Activated T-helper 17 cell treated with anti-CD3 and anti-CD28 coated beads, Interleukin-2, amount 50 U/mL, for 72 hours (primary cell): ENCODE data around the gene ADK. TPM values are rescaled to one million over a fixed set of nuclear protein-coding genes. Genes with fewer than 3 reads are reported as not detected.

ENCODE experiments used
- ATAC-seq: fragments of 150-1000 bp; cut with Tn5 transposase; replicated peaks from 2 replicates; pipeline ENCODE4 v1.10.0; 2021; ENCODE audit warnings: mild to moderate bottlenecking, moderate library complexity
- H3K27ac Mint-ChIP-seq: one replicate; pipeline ENCODE4 v1.8.0; 2022; ENCODE audit warnings: mixed read lengths
- H3K27me3 Mint-ChIP-seq: one replicate; pipeline ENCODE4 v1.8.0; 2022; ENCODE audit warnings: mixed read lengths
- H3K36me3 Mint-ChIP-seq: one replicate; pipeline ENCODE4 v1.8.0; 2022; ENCODE audit warnings: low read depth, mild to moderate bottlenecking, mixed read lengths
- H3K4me1 Mint-ChIP-seq: one replicate; pipeline ENCODE4 v1.8.0; 2022; ENCODE audit warnings: mixed read lengths
- H3K4me3 Mint-ChIP-seq: one replicate; pipeline ENCODE4 v1.8.0; 2022; ENCODE audit warnings: mild to moderate bottlenecking, mixed read lengths
- H3K9me3 Mint-ChIP-seq: one replicate; pipeline ENCODE4 v1.8.0; 2022; ENCODE audit warnings: mixed read lengths
- total RNA-seq, 2 donors: library from RNA; stranded (reverse); gene quantifications; one replicate each; pipeline ENCODE4 v1.2.3, GENCODE V29; 2022

The ADK gene
- total RNA-seq, 2 donors from 2014 or later = 51.4 to 72.1 TPM

DNA sequence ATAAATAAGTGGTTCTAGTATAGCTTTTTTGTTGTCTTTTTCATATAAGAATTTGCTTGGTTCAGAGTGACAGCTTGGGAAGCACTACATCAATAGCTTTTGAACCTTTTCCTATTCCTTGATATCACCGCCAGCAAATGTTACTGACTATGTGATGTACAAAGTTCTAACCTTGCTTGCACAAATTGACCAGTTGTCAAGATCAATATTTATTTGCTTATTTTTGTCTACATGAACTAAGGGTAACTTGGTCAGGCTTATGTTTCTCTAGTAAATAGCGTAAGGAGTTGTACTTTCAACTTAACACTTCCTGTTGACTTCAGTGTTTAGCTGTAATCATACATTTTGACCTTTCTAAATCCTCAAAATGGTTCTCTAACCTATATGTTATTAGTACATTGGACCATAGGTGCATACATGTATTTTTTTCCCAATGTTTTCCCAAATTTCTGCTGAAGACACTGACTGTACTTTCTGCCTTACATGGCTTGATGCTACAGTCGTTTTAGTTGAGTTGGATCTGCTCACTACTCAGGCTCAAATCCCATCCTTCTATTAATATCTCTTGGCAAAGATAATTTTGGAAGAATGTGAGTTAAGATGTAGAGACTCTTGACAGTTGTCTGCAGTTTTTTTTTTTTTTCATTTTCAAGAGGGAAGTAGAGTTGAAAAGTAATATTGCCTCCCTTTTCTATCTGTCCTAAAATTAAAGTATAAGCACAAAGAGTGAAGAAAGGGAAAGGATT is 436.3 kb downstream of the ADK start:
- Mint-ChIP-seq H3K9me3 (no peaks in the 10 kb centered on the region), H3K36me3 (peaks cover 6% of the 10 kb centered on the region), H3K4me3 (peak overlapping the region; percentile 89), H3K4me1 (peaks cover 43% of the 10 kb centered on the region), H3K27ac (peak overlapping the region; percentile 98), H3K27me3 (no peaks in the 10 kb centered on the region)
- no peak for ATAC-seq

DNA sequence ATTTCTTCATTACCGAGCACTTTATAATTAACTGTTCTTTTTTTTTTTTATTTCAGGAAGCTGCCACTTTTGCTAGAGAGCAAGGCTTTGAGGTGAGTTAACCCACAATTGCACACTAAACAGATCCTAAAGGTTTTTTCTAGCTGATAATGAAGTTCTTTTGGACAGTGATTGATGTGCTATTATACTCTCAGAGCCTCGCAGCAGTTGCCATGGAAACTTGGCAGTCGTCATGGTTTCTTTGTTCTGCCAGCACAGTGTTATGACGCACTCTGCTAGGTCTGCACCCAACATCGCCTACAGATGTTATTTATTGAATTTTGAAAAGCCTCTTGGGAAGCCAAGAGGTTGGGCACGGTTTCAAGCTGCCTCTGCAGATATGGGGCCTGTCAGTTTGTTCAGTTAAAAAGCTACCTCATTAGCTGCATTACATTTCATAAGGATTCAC is 438.2 kb downstream of the ADK start:
- H3K36me3 Mint-ChIP-seq = peaks cover 6% of the 10 kb centered on the region
- peak; percentile 62 for ATAC-seq
- peak overlapping the region; percentile 40 for H3K4me3 Mint-ChIP-seq
- no peaks in the 10 kb centered on the region for H3K27me3 Mint-ChIP-seq
- peaks cover 45% of the 10 kb centered on the region for H3K4me1 Mint-ChIP-seq
- no peaks in the 10 kb centered on the region for H3K9me3 Mint-ChIP-seq
- peak overlapping the region; percentile 83 for H3K27ac Mint-ChIP-seq

DNA sequence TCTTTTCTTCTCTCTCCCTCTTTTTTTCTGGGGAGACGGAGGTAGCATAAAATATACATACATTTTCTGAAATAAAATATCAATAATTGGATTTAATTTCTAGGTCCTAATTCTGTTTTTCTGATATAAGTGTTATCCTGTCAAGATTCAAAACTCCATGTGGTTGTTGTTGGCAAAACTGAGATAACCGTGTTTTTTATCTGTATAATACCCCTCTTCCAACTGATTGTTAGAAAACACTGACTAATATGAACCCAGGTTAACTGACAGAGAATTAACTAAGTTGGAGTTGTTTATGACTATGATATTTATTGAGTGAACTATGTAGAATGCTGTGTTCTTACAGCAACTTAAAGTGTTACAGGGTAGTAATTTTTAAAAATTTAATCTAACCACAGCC is 438.8 kb downstream of the ADK start:
- H3K4me3 Mint-ChIP-seq = peak overlapping the region; percentile 40
- no peaks in the 10 kb centered on the region for H3K27me3 Mint-ChIP-seq
- H3K27ac Mint-ChIP-seq = peak overlapping the region; percentile 83
- H3K9me3 Mint-ChIP-seq = no peaks in the 10 kb centered on the region
- ATAC-seq = no peak
- peaks cover 6% of the 10 kb centered on the region for H3K36me3 Mint-ChIP-seq
- H3K4me1 Mint-ChIP-seq = peaks cover 40% of the 10 kb centered on the region

DNA sequence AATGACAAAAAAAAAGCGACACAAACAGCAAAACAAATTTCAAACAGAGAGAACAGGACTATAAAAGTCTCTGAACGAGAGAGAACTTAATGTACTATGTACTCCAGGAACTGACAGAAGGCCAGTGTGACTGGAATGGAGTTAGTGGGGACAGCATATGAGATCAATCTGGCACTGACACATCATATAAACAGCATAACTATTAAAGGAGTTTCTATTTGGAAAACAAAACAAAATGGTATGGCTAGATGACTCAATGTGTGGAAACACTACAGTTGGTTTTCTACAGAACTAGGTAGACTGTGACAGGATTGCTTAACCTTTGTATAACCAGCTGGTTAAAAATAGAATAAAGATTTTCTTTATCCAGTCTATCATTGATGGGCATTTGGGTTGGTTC is 442.4 kb downstream of the ADK start:
- H3K27ac Mint-ChIP-seq = peak overlapping the region; percentile 36
- H3K36me3 Mint-ChIP-seq = peaks cover 4% of the 10 kb centered on the region
- no peak overlapping the region for H3K4me3 Mint-ChIP-seq
- no peaks in the 10 kb centered on the region for H3K27me3 Mint-ChIP-seq
- peaks cover 17% of the 10 kb centered on the region for H3K4me1 Mint-ChIP-seq
- peak; percentile 25 for ATAC-seq
- H3K9me3 Mint-ChIP-seq = no peaks in the 10 kb centered on the region

DNA sequence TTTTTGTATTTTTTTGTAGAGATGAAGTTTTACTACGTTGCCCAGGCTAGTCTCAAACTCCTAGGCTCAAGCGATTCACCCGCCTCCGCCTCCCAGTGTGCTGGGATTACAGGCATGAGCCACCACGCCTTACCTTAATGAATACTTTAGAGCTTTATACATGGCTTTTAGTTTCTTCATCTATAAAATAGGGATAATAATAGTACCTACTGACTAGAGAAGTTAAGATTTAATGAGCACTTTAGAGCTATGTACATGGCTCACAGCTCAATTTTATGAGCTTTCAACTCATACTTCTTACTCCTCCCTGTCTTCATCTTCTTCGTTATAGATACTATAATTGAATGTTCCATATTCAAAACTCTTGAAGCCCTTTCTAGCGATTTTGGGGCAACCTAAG is 445.7 kb downstream of the ADK start:
- Mint-ChIP-seq H3K27ac (peak overlapping the region; percentile 33), H3K36me3 (peaks cover 10% of the 10 kb centered on the region), H3K4me3 (no peak overlapping the region), H3K4me1 (peaks cover 11% of the 10 kb centered on the region), H3K9me3 (no peaks in the 10 kb centered on the region), H3K27me3 (no peaks in the 10 kb centered on the region)
- no peak for ATAC-seq

DNA sequence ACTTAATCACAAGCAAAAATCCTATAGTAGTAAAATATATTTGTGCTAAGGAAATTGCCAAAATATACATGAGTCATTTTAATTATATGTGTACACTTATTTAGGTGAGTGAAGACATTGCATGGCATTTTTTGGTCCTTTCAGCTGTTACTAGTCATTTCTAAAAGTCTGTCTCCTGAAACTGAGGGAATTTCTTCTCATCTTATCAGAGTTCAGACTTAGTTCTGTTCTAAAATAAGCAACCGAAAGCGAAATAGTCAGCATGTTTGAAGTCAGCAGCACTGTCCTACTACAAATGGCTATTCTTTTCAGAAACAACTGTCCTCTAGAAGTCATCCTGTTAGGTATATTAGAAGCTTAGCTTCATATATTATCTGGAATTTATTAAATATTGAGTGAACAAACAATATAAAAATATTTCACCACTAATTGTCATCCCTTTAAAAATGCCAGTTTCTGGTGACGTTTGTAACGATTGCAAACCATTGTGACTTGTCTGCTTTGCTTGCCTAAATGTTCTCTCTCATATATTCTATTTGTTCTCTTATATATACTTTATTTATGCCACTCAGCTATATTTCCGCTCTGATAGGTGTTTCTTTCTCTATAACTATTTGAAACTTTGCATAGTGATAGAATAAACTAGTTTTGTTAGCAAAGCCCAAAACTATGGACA is 448.0 kb downstream of the ADK start:
- Mint-ChIP-seq H3K27me3 (no peaks in the 10 kb centered on the region), H3K36me3 (peaks cover 30% of the 10 kb centered on the region), H3K4me3 (no peak overlapping the region), H3K9me3 (no peaks in the 10 kb centered on the region), H3K4me1 (peaks cover 4% of the 10 kb centered on the region), H3K27ac (no peak overlapping the region)
- peak; percentile 23 for ATAC-seq

DNA sequence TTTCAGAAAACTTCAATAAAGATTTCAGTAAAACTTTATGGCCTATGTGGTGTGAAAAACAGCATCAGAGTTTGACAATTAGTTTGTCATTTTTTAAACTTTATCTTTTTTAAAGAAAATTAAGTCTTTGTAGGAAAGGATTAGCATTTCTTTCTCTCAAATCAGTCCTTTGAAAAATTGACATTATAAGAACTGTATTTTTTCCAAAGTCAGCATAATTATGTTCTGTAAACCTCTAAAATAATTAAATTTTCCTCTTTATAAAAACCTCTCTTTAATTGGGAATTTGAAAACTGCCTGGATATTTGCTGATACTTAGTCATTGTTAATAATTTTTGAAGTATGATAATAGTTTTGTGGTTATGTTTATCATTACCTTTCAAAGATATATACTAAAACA is 448.7 kb downstream of the ADK start:
- no peaks in the 10 kb centered on the region for H3K9me3 Mint-ChIP-seq
- no peak overlapping the region for H3K4me3 Mint-ChIP-seq
- peaks cover 4% of the 10 kb centered on the region for H3K4me1 Mint-ChIP-seq
- no peaks in the 10 kb centered on the region for H3K27me3 Mint-ChIP-seq
- H3K36me3 Mint-ChIP-seq = peaks cover 31% of the 10 kb centered on the region
- no peak overlapping the region for H3K27ac Mint-ChIP-seq
- no peak for ATAC-seq

DNA sequence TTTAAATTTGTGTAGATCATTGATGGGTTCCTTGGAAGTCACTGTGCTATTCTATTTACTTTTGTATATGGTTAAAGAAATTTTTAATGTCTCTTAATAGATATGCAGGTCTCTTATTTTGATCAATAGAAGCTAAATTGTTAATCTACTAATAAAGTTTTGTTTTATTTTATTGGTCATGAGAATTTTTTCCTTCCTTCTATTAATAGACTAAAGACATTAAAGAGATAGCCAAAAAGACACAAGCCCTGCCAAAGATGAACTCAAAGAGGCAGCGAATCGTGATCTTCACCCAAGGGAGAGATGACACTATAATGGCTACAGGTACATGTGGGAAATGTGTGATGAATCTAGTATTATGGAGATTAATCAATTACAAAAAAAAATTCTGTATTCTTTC is 449.1 kb downstream of the ADK start:
- Mint-ChIP-seq H3K4me3 (no peak overlapping the region), H3K27ac (no peak overlapping the region), H3K4me1 (peaks cover 4% of the 10 kb centered on the region), H3K9me3 (no peaks in the 10 kb centered on the region), H3K27me3 (no peaks in the 10 kb centered on the region), H3K36me3 (peaks cover 31% of the 10 kb centered on the region)
- no peak for ATAC-seq

DNA sequence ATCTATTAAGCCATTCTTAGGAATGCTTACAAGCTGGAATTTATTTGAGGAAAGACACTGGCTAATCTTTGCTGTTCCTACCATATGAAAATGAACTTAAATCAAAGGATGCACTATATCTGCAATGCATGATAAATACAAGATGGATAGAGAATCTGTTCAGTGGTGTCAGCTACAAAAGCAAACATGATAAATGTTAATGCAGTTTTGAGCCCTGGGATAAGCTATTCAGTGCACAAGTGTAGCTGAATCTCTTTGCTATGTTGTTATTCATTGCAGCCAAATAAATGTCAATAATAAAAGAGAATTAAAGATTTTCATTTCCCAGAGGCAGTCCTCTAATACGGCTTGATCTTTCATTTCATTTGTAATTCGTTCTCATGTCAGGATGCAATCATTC is 451.6 kb downstream of the ADK start:
- no peak for ATAC-seq
- Mint-ChIP-seq H3K4me1 (peaks cover 8% of the 10 kb centered on the region), H3K27me3 (no peaks in the 10 kb centered on the region), H3K4me3 (no peak overlapping the region), H3K27ac (no peak overlapping the region), H3K9me3 (no peaks in the 10 kb centered on the region), H3K36me3 (peaks cover 27% of the 10 kb centered on the region)

DNA sequence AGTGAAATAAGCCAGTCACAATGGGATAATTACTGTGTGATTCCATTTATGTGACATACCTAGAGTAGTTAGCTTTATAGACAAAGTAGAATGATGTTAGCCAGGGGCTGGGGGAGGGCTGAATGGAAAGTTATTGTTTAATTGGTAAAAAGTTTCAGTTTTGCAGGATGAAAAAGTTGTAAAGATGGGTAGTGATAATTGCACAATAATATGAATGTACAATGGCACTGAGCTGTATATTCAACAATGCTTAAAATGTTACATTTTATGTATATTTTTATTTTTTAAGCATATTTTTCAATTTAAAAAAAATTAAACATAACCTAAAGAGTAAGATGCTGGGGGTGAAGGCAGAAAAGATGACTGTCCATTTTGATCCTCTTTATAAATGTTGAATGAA is 459.3 kb downstream of the ADK start:
- no peaks in the 10 kb centered on the region for H3K36me3 Mint-ChIP-seq
- H3K4me1 Mint-ChIP-seq = peaks cover 8% of the 10 kb centered on the region
- no peaks in the 10 kb centered on the region for H3K9me3 Mint-ChIP-seq
- no peaks in the 10 kb centered on the region for H3K27me3 Mint-ChIP-seq
- ATAC-seq = no peak
- no peak overlapping the region for H3K4me3 Mint-ChIP-seq
- no peak overlapping the region for H3K27ac Mint-ChIP-seq

DNA sequence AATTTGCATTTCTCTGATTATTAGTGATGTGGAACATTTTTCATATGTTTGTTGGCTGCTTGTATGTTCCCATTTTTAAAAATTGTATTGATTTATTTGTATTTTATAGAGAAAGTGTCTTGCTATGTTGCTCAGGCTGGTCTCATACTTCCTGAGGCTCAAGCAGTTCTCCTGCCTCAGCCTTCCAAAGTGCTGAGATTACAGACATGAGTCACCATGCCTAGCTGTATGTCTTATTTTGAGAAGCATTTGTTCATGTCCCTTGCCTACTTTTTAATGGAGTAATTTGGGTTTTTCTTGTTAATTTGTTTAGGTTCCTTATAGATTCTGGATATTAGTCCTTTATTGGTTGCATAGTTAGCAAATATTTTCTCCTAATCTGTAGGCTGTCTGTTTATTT is 461.2 kb downstream of the ADK start:
- Mint-ChIP-seq H3K36me3 (no peaks in the 10 kb centered on the region), H3K27ac (no peak overlapping the region), H3K4me1 (no peaks in the 10 kb centered on the region), H3K4me3 (no peak overlapping the region), H3K9me3 (no peaks in the 10 kb centered on the region), H3K27me3 (no peaks in the 10 kb centered on the region)
- ATAC-seq = no peak

DNA sequence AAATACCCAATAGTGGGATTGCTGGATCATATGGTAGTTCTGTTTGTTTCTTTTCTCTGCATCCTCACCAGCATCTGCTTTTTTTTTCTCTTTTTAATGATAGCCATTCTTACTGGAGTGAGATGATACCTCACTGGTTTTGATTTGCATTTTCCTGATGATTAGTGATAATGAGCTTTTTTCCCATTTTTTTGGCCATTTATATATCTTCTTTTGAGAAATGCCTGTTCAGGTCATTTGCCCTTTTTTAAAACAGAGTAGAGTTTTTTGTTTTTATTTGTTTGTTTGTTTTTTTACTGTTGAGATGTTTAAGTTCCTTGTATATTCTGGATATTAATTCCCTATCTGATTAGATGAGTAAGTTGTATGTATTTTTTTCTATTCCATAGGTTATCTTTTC is 469.6 kb downstream of the ADK start:
- peaks cover 24% of the 10 kb centered on the region for H3K36me3 Mint-ChIP-seq
- peaks cover 5% of the 10 kb centered on the region for H3K4me1 Mint-ChIP-seq
- peaks cover 5% of the 10 kb centered on the region for H3K9me3 Mint-ChIP-seq
- no peak overlapping the region for H3K27ac Mint-ChIP-seq
- no peaks in the 10 kb centered on the region for H3K27me3 Mint-ChIP-seq
- no peak for ATAC-seq
- H3K4me3 Mint-ChIP-seq = no peak overlapping the region

DNA sequence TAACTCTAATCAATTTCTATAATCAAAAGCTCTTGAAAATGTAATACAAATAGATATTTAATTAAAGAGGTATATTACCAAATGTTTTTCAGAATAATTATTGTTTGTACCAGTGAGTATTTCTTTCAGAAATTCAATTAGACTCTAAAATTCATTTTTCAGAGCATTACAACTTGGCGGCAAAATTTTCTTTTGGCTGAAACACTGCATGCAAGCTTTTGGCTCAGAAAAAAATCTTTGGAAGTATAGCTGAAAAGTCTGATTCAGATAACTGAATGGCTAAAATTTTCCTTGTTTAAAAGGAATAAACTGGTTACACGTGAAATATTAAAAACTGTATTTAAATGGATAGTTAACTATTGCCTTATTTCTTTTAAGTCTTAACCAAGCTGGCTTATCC is 472.8 kb downstream of the ADK start:
- Mint-ChIP-seq H3K27ac (no peak overlapping the region), H3K4me3 (no peak overlapping the region), H3K36me3 (peaks cover 14% of the 10 kb centered on the region), H3K4me1 (peaks cover 5% of the 10 kb centered on the region), H3K9me3 (peaks cover 5% of the 10 kb centered on the region), H3K27me3 (no peaks in the 10 kb centered on the region)
- ATAC-seq = no peak

DNA sequence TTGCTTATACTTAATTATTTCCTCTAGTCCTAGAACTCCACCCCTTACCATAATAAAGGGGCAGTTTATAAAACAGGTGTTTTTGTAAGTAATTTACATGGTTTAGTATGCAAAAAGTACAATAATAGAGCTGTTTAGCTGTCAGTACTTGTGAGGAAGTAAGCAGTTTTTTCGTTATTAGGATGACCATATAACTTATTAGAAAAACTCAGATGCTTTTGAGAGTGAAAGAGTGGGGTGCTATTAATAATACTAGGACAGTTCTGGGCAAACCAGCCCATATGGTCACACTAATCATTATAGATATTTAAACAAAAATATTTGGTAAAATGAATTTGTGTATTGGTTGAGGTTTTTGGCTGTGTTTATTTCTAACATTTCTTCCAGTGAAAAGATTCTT is 473.5 kb downstream of the ADK start:
- Mint-ChIP-seq H3K36me3 (peaks cover 14% of the 10 kb centered on the region), H3K9me3 (peaks cover 5% of the 10 kb centered on the region)

DNA sequence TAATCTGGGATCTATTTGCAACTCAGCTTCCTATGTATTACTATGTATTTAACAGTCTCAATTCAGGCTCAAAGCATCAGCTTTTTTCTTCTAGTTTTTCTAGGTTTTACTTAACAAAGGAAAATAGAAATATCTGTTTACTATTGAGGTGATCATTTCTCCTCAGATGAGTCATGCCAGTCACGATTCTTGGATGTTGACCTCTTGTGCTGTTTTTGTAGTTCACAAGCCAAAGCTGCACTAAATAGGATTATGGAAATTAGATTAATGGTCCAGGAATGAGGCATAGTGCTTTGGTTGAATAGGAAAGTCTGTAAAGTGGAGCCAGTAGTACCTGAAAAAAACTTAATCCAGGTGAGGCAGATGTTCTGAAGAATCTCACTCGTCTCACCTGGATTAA is 477.1 kb downstream of the ADK start:
- no peaks in the 10 kb centered on the region for H3K4me1 Mint-ChIP-seq
- H3K9me3 Mint-ChIP-seq = peaks cover 4% of the 10 kb centered on the region
- H3K4me3 Mint-ChIP-seq = no peak overlapping the region
- H3K27me3 Mint-ChIP-seq = no peaks in the 10 kb centered on the region
- H3K27ac Mint-ChIP-seq = no peak overlapping the region
- H3K36me3 Mint-ChIP-seq = peaks cover 20% of the 10 kb centered on the region
- no peak for ATAC-seq

More for the DNA sequence above, 473.5 kb downstream of the ADK start:
- Mint-ChIP-seq H3K4me3 (no peak overlapping the region), H3K4me1 (peaks cover 5% of the 10 kb centered on the region), H3K27ac (no peak overlapping the region), H3K27me3 (no peaks in the 10 kb centered on the region)
- ATAC-seq = no peak
